Tibial nerve (tissue), 3 donors: ENCODE data around the gene FAM234B.

Experiments used
- CTCF ChIP-seq, 5 experiments: fragments of 200-600 bp in 3 of 5; fragments of 450-650 bp in 2 of 5; sonication (generic) in 3 of 5; IDR thresholded peaks; one replicate each; pipeline ENCODE4 v1.5.1; 2016 to 2019; ENCODE audit warnings: antibody characterized with exemption in 5 of 5, mild to moderate bottlenecking in 3 of 5, moderate library complexity in 2 of 5
- POLR2A ChIP-seq, 2 donors: fragments of 450-650 bp; IDR thresholded peaks; one replicate each; pipeline ENCODE4 v1.6.1; 2017; ENCODE audit warnings: antibody characterized with exemption in 2 of 2, mild to moderate bottlenecking in 2 of 2, moderate library complexity in 2 of 2

DNA sequence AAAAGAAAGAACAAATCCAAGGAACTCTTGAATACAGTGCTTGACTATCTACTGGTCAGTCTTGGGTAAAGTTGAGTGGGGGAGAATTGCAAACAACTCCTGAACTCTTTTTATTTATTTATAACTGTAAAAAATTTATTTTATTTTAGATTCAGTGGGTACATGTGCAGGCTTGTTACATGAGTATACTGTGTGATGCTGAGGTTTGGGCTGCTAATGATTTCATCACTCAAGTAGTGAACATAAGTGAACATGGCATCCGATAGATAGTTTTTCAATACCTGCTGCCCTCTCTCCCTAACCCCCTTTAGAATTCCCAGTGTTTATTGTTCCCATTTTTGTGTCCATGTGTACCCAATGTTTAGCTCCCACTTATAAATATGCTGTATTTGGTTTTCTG lies 62.5 kb downstream of the FAM234B start:
- TF ChIP-seq CTCF (IDR thresholded peaks at IDR 0.05) (no peak), POLR2A (IDR thresholded peaks at IDR 0.05) (no peak)
